HEK293 (cell line): Measurements from ENCODE around the gene SQSTM1.

ENCODE experiments used
- CTCF ChIA-PET: fragments of 350-600 bp; formaldehyde crosslinking; extraction: SDS; loops from one replicate; lab custom pipeline; 2021; ENCODE audit warnings: antibody characterized with exemption; lab: Yijun Ruan, JAX
- POLR2A ChIA-PET: fragments of 300-600 bp; formaldehyde crosslinking; extraction: SDS; loops from one replicate; lab custom pipeline; 2020; ENCODE audit warnings: antibody characterized with exemption, inconsistent platforms; lab: Yijun Ruan, JAX
- H3K27ac ChIP-seq: fragments of 200-500 bp; sonication (Bioruptor generic); 2 replicates; pipeline ENCODE4 v1.5.1; 2014; ENCODE audit warnings: low read depth, low read length, control low read depth, inconsistent platforms; ENCODE audit errors: extremely low read depth
- H3K36me3 ChIP-seq, 2 experiments: fragments of 200-500 bp in 1 of 2; sonication (Bioruptor generic) in 1 of 2; 1 replicate in 1 of 2; 2 replicates in 1 of 2; pipeline ENCODE4 v1.5.1; 2014 to 2017; ENCODE audit warnings: inconsistent platforms in 2 of 2, low read length in 2 of 2; ENCODE audit not compliant: control insufficient read depth in 2 of 2, insufficient read depth in 1 of 2
- H3K4me1 ChIP-seq: fragments of 200-500 bp; sonication (Bioruptor generic); 2 replicates; pipeline ENCODE4 v1.5.1; 2014; ENCODE audit warnings: mild to moderate bottlenecking, low read length, inconsistent platforms; ENCODE audit not compliant: control insufficient read depth, insufficient read depth
- H3K4me3 ChIP-seq: 2 replicates; pipeline ENCODE4 v1.5.1; 2011; ENCODE audit warnings: low read depth, mild to moderate bottlenecking, control low read depth, low read length, moderate library complexity
- H3K9me3 ChIP-seq: fragments of 200-500 bp; sonication (Bioruptor generic); 2 replicates; pipeline ENCODE4 v1.5.1; 2014; ENCODE audit warnings: low read depth, low read length, inconsistent platforms; ENCODE audit not compliant: control insufficient read depth, insufficient read depth
- KLF9 ChIP-seq: fragments of 450-650 bp; formaldehyde crosslinking; IDR thresholded peaks from 2 replicates; pipeline ENCODE4 v1.5.1; 2016; ENCODE audit warnings: missing biosample characterization, missing genetic modification characterization, low read depth
- MZF1 ChIP-seq: fragments of 450-650 bp; formaldehyde crosslinking; IDR thresholded peaks from 2 replicates; pipeline ENCODE4 v1.5.1; 2017; ENCODE audit warnings: missing biosample characterization, missing genetic modification characterization, borderline replicate concordance
- RBAK ChIP-seq: fragments of 450-650 bp; formaldehyde crosslinking; IDR thresholded peaks from 2 replicates; pipeline ENCODE4 v1.5.1; 2016; ENCODE audit warnings: missing biosample characterization, missing genetic modification characterization
- SCRT2 ChIP-seq: fragments of 450-650 bp; formaldehyde crosslinking; IDR thresholded peaks from 2 replicates; pipeline ENCODE4 v1.5.1; 2016; ENCODE audit warnings: missing biosample characterization, missing genetic modification characterization
- ZBTB20 ChIP-seq: fragments of 450-650 bp; formaldehyde crosslinking; IDR thresholded peaks from 2 replicates; pipeline ENCODE4 v1.5.1; 2016; ENCODE audit warnings: missing biosample characterization, missing genetic modification characterization
- ZBTB21 ChIP-seq: fragments of 450-650 bp; formaldehyde crosslinking; IDR thresholded peaks from 2 replicates; pipeline ENCODE4 v1.5.1; 2017; ENCODE audit warnings: missing biosample characterization, missing genetic modification characterization
- ZEB2 ChIP-seq: fragments of 450-650 bp; formaldehyde crosslinking; IDR thresholded peaks from 2 replicates; pipeline ENCODE4 v1.5.1; 2016; ENCODE audit warnings: missing biosample characterization, missing genetic modification characterization
- ZNF146 ChIP-seq: fragments of 450-650 bp; formaldehyde crosslinking; IDR thresholded peaks from 2 replicates; pipeline ENCODE4 v1.5.1; 2016; ENCODE audit warnings: missing biosample characterization, missing genetic modification characterization
- ZNF157 ChIP-seq: fragments of 450-650 bp; formaldehyde crosslinking; IDR thresholded peaks from 2 replicates; pipeline ENCODE4 v1.5.1; 2016; ENCODE audit warnings: missing biosample characterization, missing genetic modification characterization
- ZNF169 ChIP-seq: fragments of 450-650 bp; formaldehyde crosslinking; IDR thresholded peaks from 2 replicates; pipeline ENCODE4 v1.5.1; 2016; ENCODE audit warnings: missing biosample characterization, missing genetic modification characterization
- ZNF174 ChIP-seq: fragments of 450-650 bp; formaldehyde crosslinking; IDR thresholded peaks from 2 replicates; pipeline ENCODE4 v1.5.0; 2017; ENCODE audit warnings: missing biosample characterization, mild to moderate bottlenecking, missing genetic modification characterization
- ZNF214 ChIP-seq: fragments of 450-650 bp; formaldehyde crosslinking; IDR thresholded peaks from 2 replicates; pipeline ENCODE4 v1.5.1; 2017; ENCODE audit warnings: missing biosample characterization, mild to moderate bottlenecking, missing genetic modification characterization, borderline replicate concordance
- ZNF423 ChIP-seq: fragments of 450-650 bp; formaldehyde crosslinking; IDR thresholded peaks from 2 replicates; pipeline ENCODE4 v1.5.1; 2016; ENCODE audit warnings: missing biosample characterization, missing genetic modification characterization
- ZNF473 ChIP-seq: fragments of 450-650 bp; formaldehyde crosslinking; IDR thresholded peaks from 2 replicates; pipeline ENCODE4 v1.5.1; 2017; ENCODE audit warnings: missing biosample characterization, missing genetic modification characterization
- ZNF510 ChIP-seq: fragments of 450-650 bp; formaldehyde crosslinking; IDR thresholded peaks from 2 replicates; pipeline ENCODE4 v1.5.1; 2018; ENCODE audit warnings: mild to moderate bottlenecking, missing genetic modification characterization, missing biosample characterization; ENCODE audit not compliant: insufficient replicate concordance
- ZNF521 ChIP-seq: fragments of 450-650 bp; formaldehyde crosslinking; IDR thresholded peaks from 2 replicates; pipeline ENCODE4 v1.5.1; 2017; ENCODE audit warnings: missing biosample characterization, mild to moderate bottlenecking, missing genetic modification characterization
- ZNF558 ChIP-seq: fragments of 450-650 bp; formaldehyde crosslinking; IDR thresholded peaks from 2 replicates; pipeline ENCODE4 v1.5.1; 2016; ENCODE audit warnings: missing biosample characterization, missing genetic modification characterization
- ZNF621 ChIP-seq: fragments of 450-650 bp; formaldehyde crosslinking; IDR thresholded peaks from 2 replicates; pipeline ENCODE4 v1.5.1; 2017; ENCODE audit warnings: missing biosample characterization, missing genetic modification characterization
- ZNF623 ChIP-seq: fragments of 450-650 bp; formaldehyde crosslinking; IDR thresholded peaks from 2 replicates; pipeline ENCODE4 v1.5.1; 2016; ENCODE audit warnings: missing biosample characterization, missing genetic modification characterization
- ZSCAN16 ChIP-seq: fragments of 450-650 bp; formaldehyde crosslinking; IDR thresholded peaks from 2 replicates; pipeline ENCODE4 v1.5.1; 2016; ENCODE audit warnings: missing biosample characterization, missing genetic modification characterization
- ZSCAN23 ChIP-seq: fragments of 450-650 bp; formaldehyde crosslinking; IDR thresholded peaks from 2 replicates; pipeline ENCODE4 v1.5.1; 2016; ENCODE audit warnings: missing biosample characterization, missing genetic modification characterization
- TF ChIP-seq, protein P1 (sequence below): fragments of 450-650 bp; formaldehyde crosslinking; IDR thresholded peaks from 2 replicates; pipeline ENCODE4 v1.5.1; 2016; ENCODE audit warnings: missing biosample characterization, missing genetic modification characterization
- TF ChIP-seq, protein P2 (sequence below): sonication (generic); formaldehyde crosslinking; IDR thresholded peaks from 2 replicates; pipeline ENCODE4 v1.8.1; 2022; ENCODE audit warnings: mild to moderate bottlenecking, moderate library complexity, missing genetic modification reagents
- TF ChIP-seq, protein P3 (sequence below): fragments of 450-650 bp; formaldehyde crosslinking; IDR thresholded peaks from 2 replicates; pipeline ENCODE4 v1.5.1; 2016; ENCODE audit warnings: missing biosample characterization, missing genetic modification characterization
- TF ChIP-seq, protein P4 (sequence below): fragments of 450-650 bp; formaldehyde crosslinking; IDR thresholded peaks from 2 replicates; pipeline ENCODE4 v1.5.1; 2016; ENCODE audit warnings: missing biosample characterization, missing genetic modification characterization

The SQSTM1 gene

DNA sequence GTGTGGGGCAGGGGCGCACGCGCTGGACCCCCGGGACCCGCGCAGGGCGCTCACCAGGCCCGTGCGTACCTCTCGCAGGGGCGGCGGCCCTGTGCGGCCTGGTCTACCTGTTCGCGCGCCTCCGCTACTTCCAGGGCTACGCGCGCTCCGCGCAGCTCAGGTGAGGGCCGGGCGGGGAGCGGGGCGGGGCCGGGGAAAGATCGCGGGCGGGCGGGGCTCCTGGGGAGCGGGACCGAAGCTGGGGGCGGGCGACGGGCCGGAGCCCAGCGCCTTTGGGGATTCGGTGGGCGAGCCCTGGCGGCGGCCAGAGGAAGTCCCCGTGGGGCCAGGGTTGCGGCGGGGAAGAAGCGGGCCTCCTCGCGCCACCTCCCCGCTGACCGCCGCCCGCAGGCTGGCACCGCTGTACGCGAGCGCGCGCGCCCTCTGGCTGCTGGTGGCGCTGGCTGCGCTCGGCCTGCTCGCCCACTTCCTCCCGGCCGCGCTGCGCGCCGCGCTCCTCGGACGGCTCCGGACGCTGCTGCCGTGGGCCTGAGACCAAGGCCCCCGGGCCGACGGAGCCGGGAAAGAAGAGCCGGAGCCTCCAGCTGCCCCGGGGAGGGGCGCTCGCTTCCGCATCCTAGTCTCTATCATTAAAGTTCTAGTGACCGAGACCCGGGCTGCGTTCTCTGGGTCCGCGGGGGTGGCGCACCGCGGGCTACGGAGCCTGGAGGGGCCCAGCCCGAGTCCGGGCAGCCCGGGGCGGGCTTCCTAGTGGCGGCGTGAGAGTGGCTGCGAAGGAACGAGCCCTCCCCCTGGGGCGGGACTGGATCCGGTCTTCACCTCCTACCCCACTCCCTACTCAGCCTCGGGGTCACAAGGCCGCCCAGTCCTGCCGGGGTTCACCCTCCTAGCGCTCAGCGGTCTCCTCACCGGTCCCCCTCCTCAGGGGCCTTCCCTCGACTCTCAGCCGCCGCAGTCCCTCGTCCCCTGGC, 24.6 kb upstream of the SQSTM1 start (continued):
- TF ChIP-seq ZNF621 (tag by site-specific recombination) (no peak), ZSCAN16 (tag by site-specific recombination) (no peak), MZF1 (tag by site-specific recombination) (0 out of 2 replicates have a peak, but pooled peaks have one; percentile 42), ZBTB21 (tag by site-specific recombination) (no peak), ZSCAN23 (tag by site-specific recombination) (no peak), SCRT2 (0 out of 2 replicates have a peak, but pooled peaks have one; percentile 27), ZNF157 (tag by site-specific recombination) (no peak), ZNF473 (tag by site-specific recombination) (no peak), ZNF214 (tag by site-specific recombination) (no peak), ZNF174 (tag by site-specific recombination) (no peak)
- TF ChIP-seq, protein P1, sequence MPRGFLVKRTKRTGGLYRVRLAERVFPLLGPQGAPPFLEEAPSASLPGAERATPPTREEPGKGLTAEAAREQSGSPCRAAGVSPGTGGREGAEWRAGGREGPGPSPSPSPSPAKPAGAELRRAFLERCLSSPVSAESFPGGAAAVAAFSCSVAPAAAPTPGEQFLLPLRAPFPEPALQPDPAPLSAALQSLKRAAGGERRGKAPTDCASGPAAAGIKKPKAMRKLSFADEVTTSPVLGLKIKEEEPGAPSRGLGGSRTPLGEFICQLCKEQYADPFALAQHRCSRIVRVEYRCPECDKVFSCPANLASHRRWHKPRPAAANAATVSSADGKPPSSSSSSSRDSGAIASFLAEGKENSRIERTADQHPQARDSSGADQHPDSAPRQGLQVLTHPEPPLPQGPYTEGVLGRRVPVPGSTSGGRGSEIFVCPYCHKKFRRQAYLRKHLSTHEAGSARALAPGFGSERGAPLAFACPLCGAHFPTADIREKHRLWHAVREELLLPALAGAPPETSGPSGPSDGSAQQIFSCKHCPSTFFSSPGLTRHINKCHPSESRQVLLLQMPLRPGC (tag by site-specific recombination): no peak
- TF ChIP-seq, protein P2, sequence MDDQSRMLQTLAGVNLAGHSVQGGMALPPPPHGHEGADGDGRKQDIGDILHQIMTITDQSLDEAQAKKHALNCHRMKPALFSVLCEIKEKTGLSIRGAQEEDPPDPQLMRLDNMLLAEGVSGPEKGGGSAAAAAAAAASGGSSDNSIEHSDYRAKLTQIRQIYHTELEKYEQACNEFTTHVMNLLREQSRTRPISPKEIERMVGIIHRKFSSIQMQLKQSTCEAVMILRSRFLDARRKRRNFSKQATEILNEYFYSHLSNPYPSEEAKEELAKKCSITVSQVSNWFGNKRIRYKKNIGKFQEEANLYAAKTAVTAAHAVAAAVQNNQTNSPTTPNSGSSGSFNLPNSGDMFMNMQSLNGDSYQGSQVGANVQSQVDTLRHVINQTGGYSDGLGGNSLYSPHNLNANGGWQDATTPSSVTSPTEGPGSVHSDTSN (CRISPR knock-in tag): peak; percentile 89; the same call in 1 of the 2 replicates

DNA sequence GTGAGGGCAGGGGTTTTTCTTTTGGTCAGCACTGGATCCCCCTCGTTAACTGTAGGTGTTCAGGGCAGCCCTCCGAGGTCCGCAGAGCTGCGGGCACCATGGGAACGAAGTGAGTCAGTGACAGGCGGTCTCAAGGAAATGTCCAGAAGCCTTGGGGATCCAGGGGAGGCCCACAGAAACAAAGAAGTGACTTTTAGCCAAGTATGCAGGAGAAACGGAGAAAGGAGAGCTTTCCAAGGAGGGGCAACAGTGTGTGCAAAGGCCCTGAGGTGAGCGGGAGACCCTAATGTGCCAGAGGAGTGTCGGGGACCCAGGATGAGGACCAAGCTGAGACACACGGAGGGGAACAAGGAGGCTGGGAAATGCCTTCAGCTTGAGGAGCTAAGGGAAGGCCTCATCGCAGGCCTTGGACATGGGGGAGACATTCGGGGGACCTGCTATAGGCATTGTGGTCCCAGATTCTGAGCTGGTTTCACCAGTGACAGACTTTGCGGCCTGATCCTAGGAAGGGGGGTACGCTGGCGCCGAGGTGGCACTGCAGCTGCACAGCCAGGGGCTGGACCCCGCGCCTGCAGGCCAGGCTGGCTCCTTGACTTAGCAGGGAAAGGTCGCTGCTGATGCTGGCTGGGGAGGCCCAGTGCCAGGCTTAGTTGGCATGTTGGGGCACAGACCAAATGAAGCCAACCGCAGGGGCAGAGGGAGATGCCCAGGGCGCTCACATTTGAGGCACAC, 23.7 kb upstream of the SQSTM1 start:
- Histone ChIP-seq H3K27ac (peak overlapping the region; percentile 85), H3K36me3 (peaks cover 0 to 53% of the 10 kb centered on the region in 2 experiments; a peak in 1 of 3 replicates), H3K9me3 (no peaks in the 10 kb centered on the region), H3K4me1 (no peaks in the 10 kb centered on the region), H3K4me3 (peak overlapping the region; percentile 65; the same call in 1 of the 2 replicates)
- ChIA-PET CTCF (interaction anchor here (0.6 to 1.0 kb wide), 5 partner anchors 35 to 97 kb away, joined by 3 read pairs; no protein-coding TSS in a partner anchor), POLR2A (interaction anchor here (1.3 to 2.3 kb wide), 4 partner anchors 9 to 173 kb away, joined by 4 to 11 read pairs (median 5); partner anchors contain the start of genes HNRNPH1 and SQSTM1)
- TF ChIP-seq ZNF621 (tag by site-specific recombination) (no peak), ZNF623 (tag by site-specific recombination) (peak; percentile 100)
- TF ChIP-seq, protein P3, sequence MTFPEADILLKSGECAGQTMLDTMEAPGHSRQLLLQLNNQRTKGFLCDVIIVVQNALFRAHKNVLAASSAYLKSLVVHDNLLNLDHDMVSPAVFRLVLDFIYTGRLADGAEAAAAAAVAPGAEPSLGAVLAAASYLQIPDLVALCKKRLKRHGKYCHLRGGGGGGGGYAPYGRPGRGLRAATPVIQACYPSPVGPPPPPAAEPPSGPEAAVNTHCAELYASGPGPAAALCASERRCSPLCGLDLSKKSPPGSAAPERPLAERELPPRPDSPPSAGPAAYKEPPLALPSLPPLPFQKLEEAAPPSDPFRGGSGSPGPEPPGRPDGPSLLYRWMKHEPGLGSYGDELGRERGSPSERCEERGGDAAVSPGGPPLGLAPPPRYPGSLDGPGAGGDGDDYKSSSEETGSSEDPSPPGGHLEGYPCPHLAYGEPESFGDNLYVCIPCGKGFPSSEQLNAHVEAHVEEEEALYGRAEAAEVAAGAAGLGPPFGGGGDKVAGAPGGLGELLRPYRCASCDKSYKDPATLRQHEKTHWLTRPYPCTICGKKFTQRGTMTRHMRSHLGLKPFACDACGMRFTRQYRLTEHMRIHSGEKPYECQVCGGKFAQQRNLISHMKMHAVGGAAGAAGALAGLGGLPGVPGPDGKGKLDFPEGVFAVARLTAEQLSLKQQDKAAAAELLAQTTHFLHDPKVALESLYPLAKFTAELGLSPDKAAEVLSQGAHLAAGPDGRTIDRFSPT (tag by site-specific recombination): peak; percentile 58; the same call in 1 of the 2 replicates

DNA sequence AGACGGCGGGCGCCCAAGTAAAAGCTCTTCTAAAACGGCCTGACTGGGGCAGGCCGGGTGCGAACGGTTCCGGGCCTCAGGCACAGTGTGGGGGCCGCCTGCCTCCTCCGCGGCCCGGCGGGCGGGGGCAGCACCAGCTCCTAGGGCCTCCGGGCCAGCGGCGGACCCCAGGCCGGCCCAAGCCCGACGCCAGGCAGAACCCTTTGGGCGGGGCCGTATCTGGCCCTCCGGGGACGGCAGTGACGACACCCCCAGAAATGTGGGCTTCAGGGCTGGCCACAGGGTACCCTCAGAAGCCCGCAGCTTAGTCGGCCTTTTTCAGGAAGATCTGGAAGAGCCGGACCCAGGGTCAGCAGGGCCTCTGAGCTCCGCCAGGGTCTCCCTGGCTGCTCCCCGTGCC, 23.0 kb upstream of the SQSTM1 start:
- Histone ChIP-seq H3K36me3 (peaks cover 0 to 59% of the 10 kb centered on the region in 2 experiments; a peak in 1 of 3 replicates), H3K4me1 (peaks cover under 1% of the 10 kb centered on the region), H3K27ac (no peak overlapping the region), H3K4me3 (no peak overlapping the region), H3K9me3 (no peaks in the 10 kb centered on the region)
- POLR2A ChIA-PET: interaction anchor here (1.3 to 2.3 kb wide), 4 partner anchors 8 to 174 kb away, joined by 4 to 11 read pairs (median 5); partner anchors contain the start of genes HNRNPH1 and SQSTM1
- CTCF ChIA-PET: interaction anchor here (0.7 to 1.0 kb wide), 2 partner anchors 35 to 70 kb away, joined by 3 read pairs; no protein-coding TSS in a partner anchor
- TF ChIP-seq KLF9 (tag by site-specific recombination): no peak
- TF ChIP-seq ZNF146 (tag by site-specific recombination): no peak
- TF ChIP-seq RBAK (tag by site-specific recombination): no peak
- no peak for TF ChIP-seq ZNF423 (tag by site-specific recombination)
- TF ChIP-seq ZNF521 (tag by site-specific recombination): no peak
- no peak for TF ChIP-seq ZNF558 (tag by site-specific recombination)
- no peak for TF ChIP-seq ZNF169 (tag by site-specific recombination)
- no peak for TF ChIP-seq ZBTB20
- TF ChIP-seq ZEB2 (tag by site-specific recombination): no peak
- no peak for TF ChIP-seq ZNF510 (tag by site-specific recombination)
- TF ChIP-seq, protein P4, sequence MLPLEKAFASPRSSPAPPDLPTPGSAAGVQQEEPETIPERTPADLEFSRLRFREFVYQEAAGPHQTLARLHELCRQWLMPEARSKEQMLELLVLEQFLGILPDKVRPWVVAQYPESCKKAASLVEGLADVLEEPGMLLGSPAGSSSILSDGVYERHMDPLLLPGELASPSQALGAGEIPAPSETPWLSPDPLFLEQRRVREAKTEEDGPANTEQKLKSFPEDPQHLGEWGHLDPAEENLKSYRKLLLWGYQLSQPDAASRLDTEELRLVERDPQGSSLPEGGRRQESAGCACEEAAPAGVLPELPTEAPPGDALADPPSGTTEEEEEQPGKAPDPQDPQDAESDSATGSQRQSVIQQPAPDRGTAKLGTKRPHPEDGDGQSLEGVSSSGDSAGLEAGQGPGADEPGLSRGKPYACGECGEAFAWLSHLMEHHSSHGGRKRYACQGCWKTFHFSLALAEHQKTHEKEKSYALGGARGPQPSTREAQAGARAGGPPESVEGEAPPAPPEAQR (tag by site-specific recombination): no peak
